Hematopoietic multipotent progenitor cell treated with erythropoietin and hydrocortisone succinate and interleukin-3 and kit ligand, for 6 days (in vitro differentiated cells): ENCODE measurements around the gene CGN.
"Not testable (repeated sequence)": the region's sequence is repeated elsewhere in the genome, so short reads cannot be mapped to it uniquely, and the experiment has no call there.

Source experiments
- DNase-seq: peaks from one replicate; pipeline ENCODE4 v3.0.0-alpha.2; 2015

Gene CGN

GRCh38 chr1:151502859-151503780 is 8.1 kb upstream of the CGN start:
- peak; percentile 23 for DNase-seq

- DNase-seq: no peak
These were observed 6.9 kb upstream of the CGN start for GRCh38 chr1:151504252-151504651.

GRCh38 chr1:151504759-151505158 is 6.4 kb upstream of the CGN start:
- no peak for DNase-seq

GRCh38 chr1:151508833-151509232 is 2.4 kb upstream of the CGN start:
- DNase-seq: no peak

- DNase-seq: no peak
These were observed 1.7 kb upstream of the CGN start for GRCh38 chr1:151509350-151510019.

GRCh38 chr1:151510020-151510405 is 1.2 kb upstream of the CGN start:
- DNase-seq: no peak

GRCh38 chr1:151510614-151510956 is 602 bp upstream of the CGN start:
- no peak for DNase-seq

- DNase-seq: peak; percentile 55
These were observed 539 bp downstream of the CGN start for GRCh38 chr1:151511636-151512215.

- DNase-seq: no peak
These were observed 1.1 kb downstream of the CGN start for GRCh38 chr1:151512326-151512725.

- DNase-seq: no peak
These were observed 1.8 kb downstream of the CGN start for GRCh38 chr1:151512801-151513625.

- DNase-seq: no peak
These were observed 2.5 kb downstream of the CGN start for GRCh38 chr1:151513626-151514121.

- DNase-seq: no peak
These were observed 3.2 kb downstream of the CGN start for GRCh38 chr1:151514366-151514765.

- no peak for DNase-seq
These were observed 4.1 kb downstream of the CGN start for GRCh38 chr1:151515265-151515664.

GRCh38 chr1:151516031-151516511 is 4.9 kb downstream of the CGN start:
- DNase-seq: no peak

- DNase-seq: no peak
These were observed 7.2 kb downstream of the CGN start for GRCh38 chr1:151518431-151518830.

GRCh38 chr1:151518936-151519335 is 7.7 kb downstream of the CGN start:
- no peak for DNase-seq

GRCh38 chr1:151519667-151520066 is 8.5 kb downstream of the CGN start:
- DNase-seq: no peak

GRCh38 chr1:151520359-151520758 is 9.2 kb downstream of the CGN start:
- no peak for DNase-seq

- DNase-seq: not testable (repeated sequence)
These were observed 11.2 kb downstream of the CGN start for GRCh38 chr1:151522427-151522826.

GRCh38 chr1:151523326-151523725 is 12.1 kb downstream of the CGN start:
- no peak for DNase-seq

GRCh38 chr1:151524736-151525135 is 13.5 kb downstream of the CGN start:
- DNase-seq: no peak

GRCh38 chr1:151526735-151527525 is 15.7 kb downstream of the CGN start:
- no peak for DNase-seq
